Uterus (tissue), 2 donors: ENCODE data around the gene PLPPR4.

Source experiments
- POLR2A ChIP-seq, 2 donors: fragments of 450-650 bp; IDR thresholded peaks; one replicate each; pipeline ENCODE4 v1.6.1; 2016; ENCODE audit warnings: antibody characterized with exemption in 2 of 2, mild to moderate bottlenecking in 1 of 2, moderate library complexity in 1 of 2
- TF ChIP-seq, protein P1 (sequence below), 4 experiments: fragments of 200-600 bp in 2 of 4; fragments of 450-650 bp in 2 of 4; sonication (generic) in 2 of 4; IDR thresholded peaks; one replicate each; pipeline ENCODE4 v1.5.1; 2016 to 2019; ENCODE audit warnings: antibody characterized with exemption in 4 of 4, mild to moderate bottlenecking in 2 of 4, moderate library complexity in 1 of 4

DNA sequence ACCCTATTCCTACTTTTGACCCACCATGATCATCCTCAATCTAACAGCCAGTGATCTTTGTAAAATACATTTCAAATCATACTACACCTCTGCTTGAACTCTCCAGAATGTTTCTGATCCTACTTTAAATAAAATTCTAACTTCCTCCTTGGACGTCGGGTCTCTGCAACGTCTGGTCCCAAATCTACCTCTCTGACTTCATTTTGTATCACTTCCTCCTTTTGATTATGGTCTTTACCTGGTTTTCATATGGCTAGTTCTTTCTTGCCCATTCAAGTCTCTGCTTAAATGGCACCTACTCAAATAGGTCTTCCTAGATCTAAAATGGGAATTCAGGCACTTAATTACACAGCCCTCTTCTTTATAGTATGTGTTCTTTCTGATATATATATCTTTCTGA, 18.2 kb downstream of the PLPPR4 start:
- TF ChIP-seq, protein P1, sequence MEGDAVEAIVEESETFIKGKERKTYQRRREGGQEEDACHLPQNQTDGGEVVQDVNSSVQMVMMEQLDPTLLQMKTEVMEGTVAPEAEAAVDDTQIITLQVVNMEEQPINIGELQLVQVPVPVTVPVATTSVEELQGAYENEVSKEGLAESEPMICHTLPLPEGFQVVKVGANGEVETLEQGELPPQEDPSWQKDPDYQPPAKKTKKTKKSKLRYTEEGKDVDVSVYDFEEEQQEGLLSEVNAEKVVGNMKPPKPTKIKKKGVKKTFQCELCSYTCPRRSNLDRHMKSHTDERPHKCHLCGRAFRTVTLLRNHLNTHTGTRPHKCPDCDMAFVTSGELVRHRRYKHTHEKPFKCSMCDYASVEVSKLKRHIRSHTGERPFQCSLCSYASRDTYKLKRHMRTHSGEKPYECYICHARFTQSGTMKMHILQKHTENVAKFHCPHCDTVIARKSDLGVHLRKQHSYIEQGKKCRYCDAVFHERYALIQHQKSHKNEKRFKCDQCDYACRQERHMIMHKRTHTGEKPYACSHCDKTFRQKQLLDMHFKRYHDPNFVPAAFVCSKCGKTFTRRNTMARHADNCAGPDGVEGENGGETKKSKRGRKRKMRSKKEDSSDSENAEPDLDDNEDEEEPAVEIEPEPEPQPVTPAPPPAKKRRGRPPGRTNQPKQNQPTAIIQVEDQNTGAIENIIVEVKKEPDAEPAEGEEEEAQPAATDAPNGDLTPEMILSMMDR (IDR thresholded peaks at IDR 0.05): no peak
- TF ChIP-seq POLR2A (IDR thresholded peaks at IDR 0.05): no peak
